Measurements from ENCODE around the gene FASN. TPM values are rescaled to one million over a fixed set of nuclear protein-coding genes. Genes with fewer than 3 reads are reported as not detected.

The FASN gene
- polyA plus RNA-seq, 1 of the 3 experiments (the other 2 are of a cell fraction), result 55.1 TPM

DNA sequence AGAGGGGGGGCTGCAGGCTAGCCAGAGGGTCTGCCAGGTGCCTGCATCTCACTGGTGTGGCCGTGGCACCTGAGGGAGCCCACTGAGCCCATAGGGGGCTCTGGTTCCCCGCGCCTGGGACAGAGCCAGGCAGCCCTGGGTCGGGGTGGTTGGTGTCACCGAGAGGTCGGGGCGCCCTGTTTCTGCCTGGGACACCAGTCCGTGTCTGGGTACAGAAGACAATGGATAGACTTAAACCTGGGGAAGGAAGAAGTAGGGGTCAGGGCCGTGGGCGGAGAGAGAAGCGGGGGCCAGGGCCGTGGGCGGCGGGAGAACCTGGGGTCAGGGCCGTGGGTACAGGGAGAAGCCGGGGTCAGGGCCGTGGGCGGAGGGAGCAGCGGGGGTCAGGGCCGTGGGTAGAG, 49.5 kb downstream of the FASN start (continued):
- TF ChIP-seq, protein P1, sequence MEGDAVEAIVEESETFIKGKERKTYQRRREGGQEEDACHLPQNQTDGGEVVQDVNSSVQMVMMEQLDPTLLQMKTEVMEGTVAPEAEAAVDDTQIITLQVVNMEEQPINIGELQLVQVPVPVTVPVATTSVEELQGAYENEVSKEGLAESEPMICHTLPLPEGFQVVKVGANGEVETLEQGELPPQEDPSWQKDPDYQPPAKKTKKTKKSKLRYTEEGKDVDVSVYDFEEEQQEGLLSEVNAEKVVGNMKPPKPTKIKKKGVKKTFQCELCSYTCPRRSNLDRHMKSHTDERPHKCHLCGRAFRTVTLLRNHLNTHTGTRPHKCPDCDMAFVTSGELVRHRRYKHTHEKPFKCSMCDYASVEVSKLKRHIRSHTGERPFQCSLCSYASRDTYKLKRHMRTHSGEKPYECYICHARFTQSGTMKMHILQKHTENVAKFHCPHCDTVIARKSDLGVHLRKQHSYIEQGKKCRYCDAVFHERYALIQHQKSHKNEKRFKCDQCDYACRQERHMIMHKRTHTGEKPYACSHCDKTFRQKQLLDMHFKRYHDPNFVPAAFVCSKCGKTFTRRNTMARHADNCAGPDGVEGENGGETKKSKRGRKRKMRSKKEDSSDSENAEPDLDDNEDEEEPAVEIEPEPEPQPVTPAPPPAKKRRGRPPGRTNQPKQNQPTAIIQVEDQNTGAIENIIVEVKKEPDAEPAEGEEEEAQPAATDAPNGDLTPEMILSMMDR (IDR thresholded peaks at IDR 0.05), result no peak
- TF ChIP-seq RCOR1 (IDR thresholded peaks at IDR 0.05; ENCODE audit: low read length) (no peak), GABPA (IDR thresholded peaks at IDR 0.05; ENCODE audit: low read depth) (no peak), GATA2 (CRISPR knock-in tag; IDR thresholded peaks at IDR 0.05) (no peak)

DNA sequence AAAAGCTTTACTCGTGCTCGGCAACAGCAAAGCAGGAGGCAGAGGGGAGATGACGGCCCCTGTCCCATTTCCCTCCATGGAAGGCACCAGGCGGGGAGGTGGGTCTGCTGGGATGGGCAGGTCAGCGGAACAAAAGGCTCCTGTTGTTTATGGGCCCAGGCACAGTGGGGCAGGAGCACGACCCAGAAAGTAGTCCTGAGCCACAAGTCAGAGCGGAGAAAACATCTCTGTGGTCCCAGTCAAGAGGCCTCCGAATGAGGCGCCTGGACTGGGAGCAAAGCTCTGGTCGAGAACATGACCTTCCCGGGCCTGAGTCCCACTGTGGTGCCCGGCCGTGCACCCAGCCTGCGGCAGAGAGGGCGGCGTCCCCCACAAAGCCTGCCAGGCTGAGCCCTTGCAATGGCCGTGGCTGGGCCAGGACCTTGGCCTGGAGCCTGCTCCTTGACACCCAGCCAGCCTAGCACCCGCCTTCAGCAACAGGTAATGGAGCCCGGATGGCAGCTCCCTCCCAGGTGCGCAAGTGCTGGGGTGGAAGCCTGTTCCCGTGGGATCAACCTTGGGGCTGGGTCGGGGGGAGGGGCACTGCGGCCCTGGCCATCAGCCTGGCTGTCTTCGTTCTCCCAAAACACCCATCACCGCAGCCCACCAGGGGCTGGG, 50.0 kb downstream of the FASN start:
- DNase-seq, result no peak
- ChIA-PET CTCF (interaction anchor here (0.8 to 4.1 kb wide), 3 partner anchors 10 to 27 kb away, joined by 3 to 42 read pairs (median 10); partner anchors contain the start of genes DCXR and RAC3), POLR2A (no interaction called here)
- Histone ChIP-seq H3K79me2 (ENCODE audit: insufficient read depth) (peaks cover 26% of the 10 kb centered on the region), H3K4me2 (no peak overlapping the region), H2AFZ (ENCODE audit: low read depth) (no peak overlapping the region), H3K9me3 (no peaks in the 10 kb centered on the region), H3K9ac (no peak overlapping the region), H3F3A (replicated peaks; ENCODE audit: insufficient read depth) (peaks cover 5% of the 10 kb centered on the region), H3K27me3 (ENCODE audit: insufficient read depth) (no peaks in the 10 kb centered on the region), H3K4me1 (ENCODE audit: control insufficient read depth in 1 of 2, insufficient read depth in 2 of 2, low read depth in 1 of 2, low read length in 1 of 2) (peaks cover 0 to 17% of the 10 kb centered on the region in 2 experiments; a peak in 1 of 4 replicates), H4K20me1 (ENCODE audit: insufficient read depth) (peaks cover 9% of the 10 kb centered on the region; the same call in 1 of the 2 replicates), H3K36me3 (replicated peaks in 1 of 2; ENCODE audit: control insufficient read depth in 1 of 2, insufficient read depth in 2 of 2, low read length in 1 of 2) (peaks cover 15 to 35% of the 10 kb centered on the region in 2 experiments), H3K27ac (ENCODE audit: low read depth in 2 of 2, low read length in 1 of 2) (no peak overlapping the region), H3K4me3 (ENCODE audit: low read depth in 2 of 2, low read length in 1 of 2) (no peak overlapping the region), H3K9me2 (no peaks in the 10 kb centered on the region)
- TF ChIP-seq EP300 (IDR thresholded peaks at IDR 0.05; ENCODE audit: borderline replicate concordance in 1 of 2, low read depth in 1 of 2, low read length in 1 of 2) (no peak), FOXM1 (IDR thresholded peaks at IDR 0.05; ENCODE audit: low read depth) (no peak), TAF1 (IDR thresholded peaks at IDR 0.05; ENCODE audit: borderline replicate concordance, low read depth, low read length) (no peak), MEF2A (IDR thresholded peaks at IDR 0.05; ENCODE audit: borderline replicate concordance, low read depth) (no peak), EZH2phosphoT487 (IDR thresholded peaks at IDR 0.05; ENCODE audit: borderline replicate concordance, low read depth) (no peak), GATA2 (CRISPR knock-in tag; IDR thresholded peaks at IDR 0.05) (no peak)
- TF ChIP-seq, protein P1 (IDR thresholded peaks at IDR 0.05), result no peak
- TF ChIP-seq, protein P2, sequence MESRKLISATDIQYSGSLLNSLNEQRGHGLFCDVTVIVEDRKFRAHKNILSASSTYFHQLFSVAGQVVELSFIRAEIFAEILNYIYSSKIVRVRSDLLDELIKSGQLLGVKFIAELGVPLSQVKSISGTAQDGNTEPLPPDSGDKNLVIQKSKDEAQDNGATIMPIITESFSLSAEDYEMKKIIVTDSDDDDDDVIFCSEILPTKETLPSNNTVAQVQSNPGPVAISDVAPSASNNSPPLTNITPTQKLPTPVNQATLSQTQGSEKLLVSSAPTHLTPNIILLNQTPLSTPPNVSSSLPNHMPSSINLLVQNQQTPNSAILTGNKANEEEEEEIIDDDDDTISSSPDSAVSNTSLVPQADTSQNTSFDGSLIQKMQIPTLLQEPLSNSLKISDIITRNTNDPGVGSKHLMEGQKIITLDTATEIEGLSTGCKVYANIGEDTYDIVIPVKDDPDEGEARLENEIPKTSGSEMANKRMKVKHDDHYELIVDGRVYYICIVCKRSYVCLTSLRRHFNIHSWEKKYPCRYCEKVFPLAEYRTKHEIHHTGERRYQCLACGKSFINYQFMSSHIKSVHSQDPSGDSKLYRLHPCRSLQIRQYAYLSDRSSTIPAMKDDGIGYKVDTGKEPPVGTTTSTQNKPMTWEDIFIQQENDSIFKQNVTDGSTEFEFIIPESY (IDR thresholded peaks at IDR 0.05; ENCODE audit: borderline replicate concordance, low read depth), result no peak
- TF ChIP-seq, protein P3, sequence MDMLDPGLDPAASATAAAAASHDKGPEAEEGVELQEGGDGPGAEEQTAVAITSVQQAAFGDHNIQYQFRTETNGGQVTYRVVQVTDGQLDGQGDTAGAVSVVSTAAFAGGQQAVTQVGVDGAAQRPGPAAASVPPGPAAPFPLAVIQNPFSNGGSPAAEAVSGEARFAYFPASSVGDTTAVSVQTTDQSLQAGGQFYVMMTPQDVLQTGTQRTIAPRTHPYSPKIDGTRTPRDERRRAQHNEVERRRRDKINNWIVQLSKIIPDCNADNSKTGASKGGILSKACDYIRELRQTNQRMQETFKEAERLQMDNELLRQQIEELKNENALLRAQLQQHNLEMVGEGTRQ (IDR thresholded peaks at IDR 0.05; ENCODE audit: borderline replicate concordance, low read depth, low read length), result no peak
- TF ChIP-seq, protein P4, sequence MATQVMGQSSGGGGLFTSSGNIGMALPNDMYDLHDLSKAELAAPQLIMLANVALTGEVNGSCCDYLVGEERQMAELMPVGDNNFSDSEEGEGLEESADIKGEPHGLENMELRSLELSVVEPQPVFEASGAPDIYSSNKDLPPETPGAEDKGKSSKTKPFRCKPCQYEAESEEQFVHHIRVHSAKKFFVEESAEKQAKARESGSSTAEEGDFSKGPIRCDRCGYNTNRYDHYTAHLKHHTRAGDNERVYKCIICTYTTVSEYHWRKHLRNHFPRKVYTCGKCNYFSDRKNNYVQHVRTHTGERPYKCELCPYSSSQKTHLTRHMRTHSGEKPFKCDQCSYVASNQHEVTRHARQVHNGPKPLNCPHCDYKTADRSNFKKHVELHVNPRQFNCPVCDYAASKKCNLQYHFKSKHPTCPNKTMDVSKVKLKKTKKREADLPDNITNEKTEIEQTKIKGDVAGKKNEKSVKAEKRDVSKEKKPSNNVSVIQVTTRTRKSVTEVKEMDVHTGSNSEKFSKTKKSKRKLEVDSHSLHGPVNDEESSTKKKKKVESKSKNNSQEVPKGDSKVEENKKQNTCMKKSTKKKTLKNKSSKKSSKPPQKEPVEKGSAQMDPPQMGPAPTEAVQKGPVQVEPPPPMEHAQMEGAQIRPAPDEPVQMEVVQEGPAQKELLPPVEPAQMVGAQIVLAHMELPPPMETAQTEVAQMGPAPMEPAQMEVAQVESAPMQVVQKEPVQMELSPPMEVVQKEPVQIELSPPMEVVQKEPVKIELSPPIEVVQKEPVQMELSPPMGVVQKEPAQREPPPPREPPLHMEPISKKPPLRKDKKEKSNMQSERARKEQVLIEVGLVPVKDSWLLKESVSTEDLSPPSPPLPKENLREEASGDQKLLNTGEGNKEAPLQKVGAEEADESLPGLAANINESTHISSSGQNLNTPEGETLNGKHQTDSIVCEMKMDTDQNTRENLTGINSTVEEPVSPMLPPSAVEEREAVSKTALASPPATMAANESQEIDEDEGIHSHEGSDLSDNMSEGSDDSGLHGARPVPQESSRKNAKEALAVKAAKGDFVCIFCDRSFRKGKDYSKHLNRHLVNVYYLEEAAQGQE (IDR thresholded peaks at IDR 0.05; ENCODE audit: low read depth, low read length), result no peak
- WGBS (ENCODE audit: low lambda C conversion rate), result 93% methylated on average over 18 of the region's 25 CpGs
